SU-DHL-6 (cell line): Measurements from ENCODE around the gene ARIH1.

Experiments
- H2AFZ ChIP-seq: fragments of 200-600 bp; sonication (generic); 2 replicates; pipeline ENCODE4 v1.6.1; 2014; ENCODE audit warnings: low read depth, mild to moderate bottlenecking, moderate library complexity, mixed read lengths, antibody characterized with exemption, low read length; ENCODE audit not compliant: severe bottlenecking
- H3F3A ChIP-seq: fragments of 200-600 bp; shearing (Covaris generic); 2 replicates; pipeline ENCODE4 v1.6.0; 2016; ENCODE audit warnings: antibody characterized with exemption, mild to moderate bottlenecking; ENCODE audit not compliant: insufficient read depth
- H3K27ac ChIP-seq: fragments of 200-600 bp; sonication (generic); 2 replicates; pipeline ENCODE4 v1.5.1; 2016; ENCODE audit warnings: low read depth, mild to moderate bottlenecking, low read length, moderate library complexity, mixed read lengths
- H3K27me3 ChIP-seq: fragments of 200-600 bp; sonication (generic), shearing (Covaris generic); 2 replicates; pipeline ENCODE4 v1.6.0; 2014; ENCODE audit warnings: mild to moderate bottlenecking, low read length
- H3K36me3 ChIP-seq: fragments of 200-600 bp; sonication (generic); 2 replicates; pipeline ENCODE4 v1.6.1; 2014; ENCODE audit warnings: mild to moderate bottlenecking, low read length, mixed read lengths
- H3K4me2 ChIP-seq: fragments of 300-600, 200-600 bp; shearing (Covaris generic), sonication (generic); 2 replicates; pipeline ENCODE4 v1.6.0; 2014; ENCODE audit warnings: low read length, low read depth, mild to moderate bottlenecking; ENCODE audit not compliant: poor library complexity, severe bottlenecking
- H3K4me3 ChIP-seq: fragments of 200-600 bp; sonication (generic); 2 replicates; pipeline ENCODE4 v1.5.1; 2014; ENCODE audit warnings: antibody characterized with exemption, low read length, mild to moderate bottlenecking, mixed read lengths; ENCODE audit not compliant: insufficient read depth, poor library complexity, severe bottlenecking
- H3K79me2 ChIP-seq: fragments of 200-600 bp; sonication (generic); 2 replicates; pipeline ENCODE4 v1.6.1; 2014; ENCODE audit warnings: mild to moderate bottlenecking, low read length, moderate library complexity; ENCODE audit not compliant: insufficient read depth
- H3K9ac ChIP-seq: fragments of 200-600 bp; sonication (generic); 2 replicates; pipeline ENCODE4 v1.7.0; 2014; ENCODE audit warnings: mild to moderate bottlenecking, low read length
- H3K9me2 ChIP-seq: fragments of 200-600 bp; sonication (generic); replicated peaks from 2 replicates; pipeline ENCODE4 v1.6.1; 2014; ENCODE audit warnings: low read length; ENCODE audit not compliant: insufficient read depth
- H3K9me3 ChIP-seq: fragments of 200-600 bp; sonication (generic); 2 replicates; pipeline ENCODE4 v1.6.1; 2014; ENCODE audit warnings: low read length, mixed read lengths; ENCODE audit not compliant: insufficient read depth
- H4K20me1 ChIP-seq: fragments of 200-600 bp; sonication (generic); 2 replicates; pipeline ENCODE4 v1.6.1; 2014; ENCODE audit warnings: low read depth, mild to moderate bottlenecking, antibody characterized with exemption, low read length, moderate library complexity, mixed read lengths
- CTCF ChIP-seq: fragments of 200-600 bp; sonication (generic); IDR thresholded peaks from one replicate; pipeline ENCODE4 v1.5.1; 2017; ENCODE audit warnings: antibody characterized with exemption, mild to moderate bottlenecking, low read length, moderate library complexity; ENCODE audit not compliant: insufficient read depth, poor library complexity, severe bottlenecking
- EZH2phosphoT487 ChIP-seq: fragments of 200-600 bp; sonication (generic), shearing (Covaris generic); conservative IDR thresholded peaks from 2 replicates; pipeline ENCODE4 v1.6.1; 2018; ENCODE audit warnings: mild to moderate bottlenecking, antibody characterized with exemption, low read length, moderate library complexity, mixed read lengths

The ARIH1 gene

GRCh38 chr15:72534523-72534922, 60.4 kb downstream of the ARIH1 start:
- Histone ChIP-seq H3K27ac (no peak overlapping the region), H3K79me2 (peaks cover 37% of the 10 kb centered on the region), H3K36me3 (peaks cover 14% of the 10 kb centered on the region), H3K9me2 (no peaks in the 10 kb centered on the region), H4K20me1 (no peaks in the 10 kb centered on the region), H3K4me2 (no peak overlapping the region), H3K27me3 (no peaks in the 10 kb centered on the region), H2AFZ (no peak overlapping the region), H3K9me3 (no peaks in the 10 kb centered on the region; the same call in 1 of the 2 replicates), H3K9ac (no peak overlapping the region), H3K4me3 (no peak overlapping the region), H3F3A (peaks cover 15% of the 10 kb centered on the region; the same call in 1 of the 2 replicates)
- no peak for TF ChIP-seq EZH2phosphoT487
- TF ChIP-seq CTCF: no peak

- Histone ChIP-seq H2AFZ (no peak overlapping the region), H3K27ac (no peak overlapping the region), H3F3A (peaks cover 12% of the 10 kb centered on the region; the same call in 1 of the 2 replicates), H3K9me2 (no peaks in the 10 kb centered on the region), H3K4me3 (no peak overlapping the region), H3K36me3 (peaks cover 21% of the 10 kb centered on the region), H3K4me2 (no peak overlapping the region), H3K9me3 (peaks cover 6% of the 10 kb centered on the region; the same call in 1 of the 2 replicates), H3K9ac (no peak overlapping the region), H3K79me2 (peaks cover 37% of the 10 kb centered on the region), H3K27me3 (no peaks in the 10 kb centered on the region), H4K20me1 (no peaks in the 10 kb centered on the region)
- TF ChIP-seq EZH2phosphoT487 (no peak), CTCF (no peak)
Measured at GRCh38 chr15:72535911-72536310, 61.8 kb downstream of the ARIH1 start.

- H3K27me3 ChIP-seq: no peaks in the 10 kb centered on the region
- peaks cover 9% of the 10 kb centered on the region; the same call in 1 of the 2 replicates for H3K9me3 ChIP-seq
- H3K9me2 ChIP-seq: no peaks in the 10 kb centered on the region
- no peak overlapping the region for H2AFZ ChIP-seq
- no peak overlapping the region for H3K4me2 ChIP-seq
- H3F3A ChIP-seq: peaks cover 7% of the 10 kb centered on the region; the same call in 1 of the 2 replicates
- no peak overlapping the region for H3K9ac ChIP-seq
- H3K27ac ChIP-seq: no peak overlapping the region
- H3K4me3 ChIP-seq: no peak overlapping the region
- no peaks in the 10 kb centered on the region for H4K20me1 ChIP-seq
- H3K36me3 ChIP-seq: peaks cover 23% of the 10 kb centered on the region
- peaks cover 37% of the 10 kb centered on the region for H3K79me2 ChIP-seq
- TF ChIP-seq EZH2phosphoT487 (no peak), CTCF (no peak)
Measured at GRCh38 chr15:72536506-72536905, 62.4 kb downstream of the ARIH1 start.

- Histone ChIP-seq H3K9me3 (peaks cover 9% of the 10 kb centered on the region; the same call in 1 of the 2 replicates), H3F3A (no peaks in the 10 kb centered on the region), H3K4me2 (no peak overlapping the region), H3K9me2 (no peaks in the 10 kb centered on the region), H3K27ac (no peak overlapping the region), H3K36me3 (peaks cover 23% of the 10 kb centered on the region), H3K27me3 (no peaks in the 10 kb centered on the region), H3K9ac (no peak overlapping the region), H3K79me2 (peaks cover 35% of the 10 kb centered on the region), H2AFZ (no peak overlapping the region), H4K20me1 (no peaks in the 10 kb centered on the region), H3K4me3 (no peak overlapping the region)
- TF ChIP-seq EZH2phosphoT487 (no peak), CTCF (no peak)
Measured at GRCh38 chr15:72538931-72539330, 64.8 kb downstream of the ARIH1 start.
